ENCODE results near the gene BTN2A1.
"Not testable (repeated sequence)": the region's sequence is repeated elsewhere in the genome, so short reads cannot be mapped to it uniquely, and the experiment has no call there.

Gene BTN2A1

GRCh38 chr6:26489996-26490964, 32.5 kb downstream of the BTN2A1 start:
- in situ Hi-C loops (cut with MboI; ENCODE audit: low sequenced_read_pairs) = no loop called here

DNA sequence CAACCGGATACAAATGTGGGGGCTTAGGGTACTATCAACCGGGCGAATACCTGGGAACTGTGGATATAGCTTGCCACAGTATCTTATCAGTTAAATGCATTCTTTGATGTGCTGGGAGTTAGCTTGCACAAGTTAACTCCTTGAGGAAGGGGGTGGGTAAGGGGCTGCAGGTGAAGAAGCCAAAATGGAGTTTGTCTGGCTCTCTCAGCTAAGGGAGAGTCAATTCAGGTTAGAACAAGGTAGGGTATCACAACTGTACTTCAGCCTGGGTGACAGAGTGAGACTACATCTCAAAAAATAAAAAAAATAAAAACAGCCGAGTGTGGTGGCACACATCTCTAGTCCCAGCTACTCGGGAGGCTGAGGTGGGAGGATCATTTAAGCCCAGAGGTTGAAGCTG, 33.8 kb downstream of the BTN2A1 start:
- in situ Hi-C loops (cut with MboI; ENCODE audit: low sequenced_read_pairs) = no loop called here

DNA sequence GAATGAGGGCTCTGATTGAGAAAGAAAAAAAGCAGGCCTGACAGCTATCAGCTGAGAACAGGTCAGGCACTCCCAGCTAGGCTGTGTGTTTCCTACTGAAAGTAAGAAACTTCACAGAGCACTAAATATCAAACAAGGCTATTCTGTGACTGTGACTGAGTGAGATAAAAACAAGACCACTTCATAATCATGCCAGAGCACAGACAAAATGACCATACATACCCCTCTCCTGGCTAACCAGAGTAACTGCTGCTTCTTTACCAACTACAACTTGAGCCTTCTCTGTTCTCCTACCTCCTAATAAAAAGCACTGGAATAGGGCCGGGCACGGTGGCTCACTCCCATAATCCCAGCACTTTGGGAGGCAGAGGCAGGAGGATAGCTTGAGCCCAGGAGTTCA, 35.5 kb downstream of the BTN2A1 start:
- in situ Hi-C loops (cut with MboI; ENCODE audit: low sequenced_read_pairs) = no loop called here

DNA sequence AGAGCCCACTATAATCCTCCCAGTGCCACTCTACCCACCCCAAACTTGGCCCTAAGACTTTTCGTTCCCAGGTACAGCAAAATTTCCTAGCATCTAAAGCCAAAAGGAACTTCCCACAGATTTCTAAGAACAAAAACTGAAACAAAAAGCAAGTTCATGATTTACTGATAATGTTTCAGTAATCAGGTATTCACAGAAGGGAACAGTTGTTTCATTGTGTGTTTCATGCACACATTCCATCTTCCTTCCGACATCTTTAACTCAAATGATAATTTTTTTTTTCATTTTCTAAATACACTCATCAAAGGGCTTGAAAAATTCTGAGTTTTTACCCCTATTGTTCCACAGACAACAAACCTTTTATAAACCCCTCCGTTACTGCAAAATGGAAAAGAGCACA, 36.4 kb downstream of the BTN2A1 start:
- in situ Hi-C loops (cut with MboI; ENCODE audit: low sequenced_read_pairs) = no loop called here

GRCh38 chr6:26495281-26495680, 37.5 kb downstream of the BTN2A1 start:
- in situ Hi-C loops (cut with MboI; ENCODE audit: low sequenced_read_pairs) = no loop called here

DNA sequence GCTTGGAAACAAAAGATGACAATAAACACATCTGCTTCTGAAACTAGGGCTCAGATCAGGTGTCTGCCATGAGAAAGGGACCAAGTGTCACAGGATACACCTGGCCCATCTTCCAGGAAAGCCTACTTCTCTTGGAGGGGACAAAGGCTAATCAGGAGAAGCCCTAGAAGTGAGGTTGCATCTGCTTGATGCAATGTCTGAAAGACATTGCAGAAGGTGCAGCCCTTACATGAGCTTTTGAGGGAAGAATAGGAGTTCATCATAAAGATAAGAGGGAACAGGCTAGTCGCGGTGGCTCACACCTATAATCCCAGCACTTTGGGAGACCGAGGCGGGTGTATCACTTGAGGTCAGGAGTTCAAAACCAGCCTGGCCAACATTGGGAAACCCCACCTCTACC, 39.9 kb downstream of the BTN2A1 start:
- in situ Hi-C loops (cut with MboI; ENCODE audit: low sequenced_read_pairs) = no loop called here

GRCh38 chr6:26500102-26500501, 42.3 kb downstream of the BTN2A1 start, which contains the start of gene BTN1A1:
TSS of gene BTN1A1 (plus strand) at chr6:26500303. CDS start at chr6:26501287, 984 bp downstream.
- in situ Hi-C loops (cut with MboI; ENCODE audit: low sequenced_read_pairs) = no loop called here

DNA sequence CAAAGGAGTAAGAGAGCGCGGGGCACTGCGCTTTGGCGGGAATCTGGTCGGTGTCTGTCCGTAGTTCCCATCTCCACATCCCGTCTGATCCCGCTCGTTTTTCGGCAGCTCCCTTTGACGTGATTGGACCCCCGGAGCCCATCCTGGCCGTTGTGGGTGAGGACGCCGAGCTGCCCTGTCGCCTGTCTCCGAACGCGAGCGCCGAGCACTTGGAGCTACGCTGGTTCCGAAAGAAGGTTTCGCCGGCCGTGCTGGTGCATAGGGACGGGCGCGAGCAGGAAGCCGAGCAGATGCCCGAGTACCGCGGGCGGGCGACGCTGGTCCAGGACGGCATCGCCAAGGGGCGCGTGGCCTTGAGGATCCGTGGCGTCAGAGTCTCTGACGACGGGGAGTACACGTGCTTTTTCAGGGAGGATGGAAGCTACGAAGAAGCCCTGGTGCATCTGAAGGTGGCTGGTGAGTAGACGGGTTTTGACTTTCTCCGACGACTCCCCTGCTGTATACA, 43.8 kb downstream of the BTN2A1 start:
- in situ Hi-C loops (cut with MboI; ENCODE audit: low sequenced_read_pairs) = no loop called here

GRCh38 chr6:26502165-26502564, 44.4 kb downstream of the BTN2A1 start:
- in situ Hi-C loops (cut with MboI; ENCODE audit: low sequenced_read_pairs) = no loop called here

GRCh38 chr6:26502626-26503025, 44.9 kb downstream of the BTN2A1 start:
- in situ Hi-C loops (cut with MboI; ENCODE audit: low sequenced_read_pairs) = no loop called here

DNA sequence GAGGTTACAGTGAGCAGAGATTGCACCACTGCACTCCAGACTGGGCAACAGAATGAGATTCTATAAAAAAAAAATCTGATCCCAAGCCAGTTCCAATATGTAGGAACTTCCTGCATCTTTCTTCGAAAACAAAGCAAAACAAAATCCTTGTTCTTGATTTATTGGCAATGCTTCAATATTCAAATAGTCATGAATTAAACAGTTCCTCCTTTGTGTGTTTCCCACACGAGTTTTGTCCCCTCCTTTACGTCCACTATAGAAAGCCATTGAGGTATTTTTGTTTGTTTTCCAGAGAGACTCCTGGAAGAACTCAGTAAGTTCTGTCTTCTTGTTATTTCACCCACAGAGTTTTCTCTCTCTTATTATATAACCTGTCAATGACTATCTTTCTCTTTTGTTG, 49.9 kb downstream of the BTN2A1 start:
- in situ Hi-C loops (cut with MboI; ENCODE audit: low sequenced_read_pairs) = no loop called here

- in situ Hi-C loops (cut with MboI; ENCODE audit: low sequenced_read_pairs) = not testable (repeated sequence)
Observed at GRCh38 chr6:26511033-26511432, 53.3 kb downstream of the BTN2A1 start.

DNA sequence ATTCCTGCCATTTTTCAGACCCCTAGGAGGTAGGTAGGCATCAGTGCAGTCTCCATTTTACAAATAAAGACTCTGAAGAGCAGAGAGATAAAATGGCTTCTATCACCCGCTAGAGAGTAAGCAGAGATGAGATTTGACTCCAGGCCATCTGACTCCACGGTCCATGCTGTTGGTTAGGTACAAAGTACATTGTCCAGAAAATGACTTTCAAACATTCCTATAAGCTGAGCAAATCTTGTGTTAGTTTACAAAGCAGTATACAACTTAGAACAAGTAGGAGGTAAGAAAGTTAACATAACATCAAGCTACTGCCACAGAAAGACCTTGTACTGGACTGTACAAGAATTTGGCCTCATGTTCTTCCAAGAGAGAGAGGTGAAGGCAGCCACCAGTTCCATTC, 57.2 kb downstream of the BTN2A1 start:
- in situ Hi-C loops (cut with MboI; ENCODE audit: low sequenced_read_pairs) = no loop called here

- in situ Hi-C loops (cut with MboI; ENCODE audit: low sequenced_read_pairs) = no loop called here
Observed at GRCh38 chr6:26516481-26517427, 59.0 kb downstream of the BTN2A1 start.

Measured in HL-60/S4 (cell line).